IMR-90 (cell line): Measurements from ENCODE around the gene PROSER2.

Experiments
- BHLHE40 ChIP-seq: fragments of 150-350 bp; IDR thresholded peaks from 2 replicates; pipeline ENCODE4 v1.6.1; 2016; ENCODE audit warnings: mild to moderate bottlenecking, low read depth, low read length
- CEBPB ChIP-seq: IDR thresholded peaks from 2 replicates; pipeline ENCODE4 v1.6.1; 2012; ENCODE audit warnings: low read depth, low read length, improper control_type of control experiment
- CHD1 ChIP-seq: IDR thresholded peaks from 2 replicates; pipeline ENCODE4 v1.6.1; 2012; ENCODE audit warnings: low read depth, low read length, improper control_type of control experiment
- CTCF ChIP-seq: conservative IDR thresholded peaks from 2 replicates; pipeline ENCODE4 v1.5.1; 2012; ENCODE audit warnings: mild to moderate bottlenecking, low read depth, low read length, improper control_type of control experiment
- ELK1 ChIP-seq: fragments of 150-350 bp; IDR thresholded peaks from 2 replicates; pipeline ENCODE4 v1.6.1; 2016; ENCODE audit warnings: low read depth, mild to moderate bottlenecking, low read length, moderate library complexity, borderline replicate concordance
- FOS ChIP-seq: fragments of 150-350 bp; IDR thresholded peaks from 2 replicates; pipeline ENCODE4 v1.6.1; 2016; ENCODE audit warnings: low read depth, low read length
- MAFK ChIP-seq: IDR thresholded peaks from 2 replicates; pipeline ENCODE4 v1.6.1; 2012; ENCODE audit warnings: low read depth, low read length, improper control_type of control experiment
- MAZ ChIP-seq: IDR thresholded peaks from 2 replicates; pipeline ENCODE4 v1.6.1; 2012; ENCODE audit warnings: low read depth, mild to moderate bottlenecking, low read length, improper control_type of control experiment, moderate library complexity, borderline replicate concordance
- MXI1 ChIP-seq: IDR thresholded peaks from 2 replicates; pipeline ENCODE4 v1.6.1; 2012; ENCODE audit warnings: low read depth, mild to moderate bottlenecking, low read length, moderate library complexity, borderline replicate concordance
- POLR2A ChIP-seq: IDR thresholded peaks from 2 replicates; pipeline ENCODE4 v1.6.1; 2012; ENCODE audit warnings: mild to moderate bottlenecking, low read depth, low read length
- RAD21 ChIP-seq: IDR thresholded peaks from 2 replicates; pipeline ENCODE4 v1.6.1; 2012; ENCODE audit warnings: low read length, improper control_type of control experiment
- RCOR1 ChIP-seq: IDR thresholded peaks from 2 replicates; pipeline ENCODE4 v1.6.1; 2012; ENCODE audit warnings: mild to moderate bottlenecking, low read length, improper control_type of control experiment; ENCODE audit not compliant: insufficient replicate concordance
- RFX5 ChIP-seq: IDR thresholded peaks from 2 replicates; pipeline ENCODE4 v1.8.0; 2012; ENCODE audit warnings: low read depth, mild to moderate bottlenecking, low read length, moderate library complexity

- TF ChIP-seq CTCF: no peak
- no peak for TF ChIP-seq CEBPB
- TF ChIP-seq MAZ: no peak
- no peak for TF ChIP-seq BHLHE40
- TF ChIP-seq MAFK: no peak
- no peak for TF ChIP-seq MXI1
- no peak for TF ChIP-seq RFX5
- no peak for TF ChIP-seq RAD21
- no peak for TF ChIP-seq POLR2A
- TF ChIP-seq CHD1: no peak
- no peak for TF ChIP-seq RCOR1
- TF ChIP-seq FOS: no peak
- TF ChIP-seq ELK1: no peak
These were observed 11.9 kb downstream of the PROSER2 start for GRCh38 chr10:11835061-11835460.
